ENCODE measurements around the gene SBF2.

DNA sequence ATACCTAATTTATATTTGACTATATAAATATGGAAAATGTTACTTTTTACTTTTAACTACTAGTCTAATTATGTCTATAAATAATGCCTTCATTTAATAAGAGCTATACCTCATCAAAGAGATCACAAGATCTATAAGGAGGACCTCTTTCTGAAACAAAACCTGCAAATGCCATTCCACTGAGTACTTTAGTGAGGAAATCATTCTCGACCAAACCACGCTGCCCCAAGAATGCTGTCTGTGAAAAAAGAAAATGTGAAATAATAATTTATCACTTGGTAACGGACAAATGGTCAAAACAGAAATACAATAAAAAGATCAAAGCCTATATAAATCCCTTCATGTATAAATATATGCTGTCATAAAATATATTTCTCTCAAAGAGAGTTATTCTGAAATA, 301.7 kb downstream of the SBF2 start:
- TF ChIP-seq CTCF (conservative IDR thresholded peaks at IDR 0.05) = no peak
- no peak for TF ChIP-seq ZFX (IDR thresholded peaks at IDR 0.05)

Data from C4-2B (cell line).